A673 (cell line): ENCODE results near the gene KCNJ10. TPM values are rescaled to one million over a fixed set of nuclear protein-coding genes. Genes with fewer than 3 reads are reported as not detected.

ENCODE experiments used
- BruUV-seq: library from RNA; stranded (reverse); fragments of 400-500 nt; replicated peaks from 2 replicates; lab custom pipeline; 2021; lab: Mats Ljungman, UMichigan
- CTCF ChIA-PET: fragments of 300-600 bp; sonication (Branson Sonifier 250); formaldehyde crosslinking; loops from one replicate; lab custom pipeline; 2022; ENCODE audit warnings: antibody characterized with exemption; lab: Charles Lee
- POLR2A ChIA-PET: fragments of 300-600 bp; sonication (Branson Sonifier 250); formaldehyde crosslinking; loops from one replicate; lab custom pipeline; 2022; ENCODE audit warnings: antibody characterized with exemption; ENCODE audit not compliant: low non-redundant PET; lab: Charles Lee
- DNase-seq: peaks from one replicate; pipeline ENCODE4 v3.0.0-alpha.2; 2015; ENCODE audit warnings: low spot score
- H3K27ac ChIP-seq: fragments of 200-600 bp; sonication (generic); 2 replicates; pipeline ENCODE4 v1.5.1; 2016; ENCODE audit warnings: mixed run types, low read depth, mild to moderate bottlenecking, mixed read lengths, antibody characterized with exemption, low read length; ENCODE audit not compliant: poor library complexity, severe bottlenecking
- H3K27me3 ChIP-seq: fragments of 200-600 bp; sonication (generic); replicated peaks from 2 replicates; pipeline ENCODE4 v1.6.1; 2017; ENCODE audit warnings: mixed run types, low read depth, mild to moderate bottlenecking, mixed read lengths, antibody characterized with exemption, low read length; ENCODE audit not compliant: insufficient read depth, poor library complexity
- H3K36me3 ChIP-seq: fragments of 200-600 bp; sonication (generic); 2 replicates; pipeline ENCODE4 v1.6.1; 2016; ENCODE audit warnings: mixed run types, mild to moderate bottlenecking, mixed read lengths, antibody characterized with exemption, low read length; ENCODE audit not compliant: insufficient read depth, poor library complexity, severe bottlenecking
- H3K4me1 ChIP-seq: fragments of 200-600 bp; sonication (generic); 2 replicates; pipeline ENCODE4 v1.6.1; 2017; ENCODE audit warnings: mixed run types, mild to moderate bottlenecking, mixed read lengths, antibody characterized with exemption, low read length; ENCODE audit not compliant: insufficient read depth, poor library complexity, severe bottlenecking
- H3K4me3 ChIP-seq: fragments of 200-600 bp; sonication (generic); 2 replicates; pipeline ENCODE4 v1.5.1; 2016; ENCODE audit warnings: low read depth, mixed run types, mild to moderate bottlenecking, mixed read lengths, low read length; ENCODE audit not compliant: poor library complexity, severe bottlenecking
- H3K9me3 ChIP-seq: fragments of 200-600 bp; sonication (generic); 2 replicates; pipeline ENCODE4 v1.6.1; 2016; ENCODE audit warnings: mixed run types, low read depth, mild to moderate bottlenecking, mixed read lengths, antibody characterized with exemption, low read length; ENCODE audit not compliant: poor library complexity, severe bottlenecking
- CTCF ChIP-seq: fragments of 300-800, 200-600 bp; sonication (generic); conservative IDR thresholded peaks from 2 replicates; pipeline ENCODE4 v1.5.1; 2017; ENCODE audit warnings: low read depth, mild to moderate bottlenecking, antibody characterized with exemption, low read length, moderate library complexity, mixed read lengths
- EZH2 ChIP-seq: fragments of 200-600 bp; sonication (generic); IDR thresholded peaks from 2 replicates; pipeline ENCODE4 v1.6.1; 2017; ENCODE audit warnings: borderline replicate concordance, low read depth, mild to moderate bottlenecking, mixed read lengths, antibody characterized with exemption, low read length; ENCODE audit not compliant: poor library complexity, severe bottlenecking
- intact Hi-C: fragments of 100-400 bp; cut with micrococcal nuclease; formaldehyde crosslinking; loops from one replicate; pipeline ENCODE4 v1.10.0; 2022; ENCODE audit not compliant: unreplicated experiment
- total RNA-seq: library from RNA; stranded (reverse); gene quantifications from 2 replicates; pipeline ENCODE4 v1.2.3, GENCODE V29; 2021

The KCNJ10 gene
- total RNA-seq, 1 experiment from 2014 or later, result not detected

DNA sequence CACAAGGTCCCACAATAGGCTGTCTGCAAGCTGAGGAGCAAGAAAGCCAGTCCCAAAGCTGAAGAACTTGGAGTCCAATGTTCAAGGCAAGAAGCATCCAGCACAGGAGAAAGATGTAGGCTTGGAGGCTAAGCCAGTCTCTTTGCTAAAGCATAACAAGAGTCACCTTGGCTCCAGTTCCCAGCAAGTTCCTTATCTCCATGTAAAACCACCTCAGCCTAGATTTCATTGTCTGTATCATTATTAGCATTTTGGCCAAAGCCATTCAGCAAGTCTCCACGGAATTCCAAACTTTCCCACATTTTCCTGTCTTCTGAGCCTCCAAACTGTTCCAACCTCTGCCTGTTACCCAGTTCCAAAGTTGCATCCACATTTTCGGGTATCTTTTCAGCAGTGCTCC, 75.1 kb downstream of the KCNJ10 start:
- H3K27ac ChIP-seq, result no peak overlapping the region
- H3K4me1 ChIP-seq, result no peaks in the 10 kb centered on the region
- CTCF ChIA-PET, result no interaction called here
- no peak for DNase-seq
- TF ChIP-seq EZH2 (no peak), CTCF (no peak)
- no peaks in the 10 kb centered on the region for H3K36me3 ChIP-seq
- H3K4me3 ChIP-seq, result no peak overlapping the region
- H3K9me3 ChIP-seq, result no peaks in the 10 kb centered on the region
- intact Hi-C loops, result no loop called here
- POLR2A ChIA-PET, result no interaction called here
- peaks cover 17% of the 10 kb centered on the region for H3K27me3 ChIP-seq
- BruUV-seq, result no TSS peak

DNA sequence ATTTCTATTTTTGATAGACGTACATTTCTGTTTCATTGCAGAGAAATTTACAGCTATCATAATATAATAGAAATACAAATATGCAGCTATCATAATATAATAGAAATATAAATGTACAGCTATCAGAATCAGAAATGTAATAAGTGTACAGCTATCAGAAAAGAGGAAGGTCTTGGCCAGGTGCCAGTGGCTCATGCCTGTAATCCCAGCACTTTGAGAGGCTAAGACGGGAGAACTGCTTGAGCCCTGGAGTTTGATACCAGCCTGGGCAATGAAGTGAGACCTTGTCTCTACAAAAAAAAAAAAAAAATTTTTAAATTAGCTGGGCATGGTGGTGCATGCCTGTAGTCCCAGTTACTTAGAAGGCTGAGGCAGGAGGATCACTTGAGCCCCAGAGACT, 76.0 kb downstream of the KCNJ10 start:
- TF ChIP-seq CTCF, result no peak
- no peak for TF ChIP-seq EZH2
- Histone ChIP-seq H3K36me3 (no peaks in the 10 kb centered on the region), H3K27me3 (peaks cover 9% of the 10 kb centered on the region), H3K27ac (no peak overlapping the region), H3K4me1 (no peaks in the 10 kb centered on the region), H3K4me3 (no peak overlapping the region), H3K9me3 (no peaks in the 10 kb centered on the region)
- BruUV-seq, result no TSS peak
- POLR2A ChIA-PET, result interaction anchor here (0.7 kb wide), 1 partner anchor 36 kb away, joined by 7 read pairs; no protein-coding TSS in a partner anchor
- DNase-seq, result no peak
- intact Hi-C loops, result no loop called here
- CTCF ChIA-PET, result interaction anchor here (0.7 to 1.1 kb wide), 2 partner anchors 14 to 840 kb away, joined by 3 to 4 read pairs; no protein-coding TSS in a partner anchor

- ChIA-PET POLR2A (no interaction called here), CTCF (no interaction called here)
- Histone ChIP-seq H3K27me3 (no peaks in the 10 kb centered on the region), H3K4me3 (no peak overlapping the region), H3K9me3 (no peaks in the 10 kb centered on the region), H3K27ac (no peak overlapping the region), H3K36me3 (no peaks in the 10 kb centered on the region), H3K4me1 (no peaks in the 10 kb centered on the region)
- DNase-seq, result no peak
- intact Hi-C loops, result no loop called here
- no TSS peak for BruUV-seq
- no peak for TF ChIP-seq CTCF
- no peak for TF ChIP-seq EZH2
Measured at GRCh38 chr1:159992161-159992560, 77.8 kb downstream of the KCNJ10 start.
